ENCODE results near the gene NACC2. TPM values are rescaled to one million over a fixed set of nuclear protein-coding genes. Genes with fewer than 3 reads are reported as not detected.

NACC2 gene
- total RNA-seq, 1 donor from 2014 or later, result 3.7 TPM

- peak in 1 of 2 donors; percentile 18 for DNase-seq (ENCODE audit: low spot score in 2 of 2)
These were observed 35.0 kb downstream of the NACC2 start for GRCh38 chr9:136059851-136060670.

GRCh38 chr9:136059321-136059791 lies 35.7 kb downstream of the NACC2 start:
- DNase-seq (ENCODE audit: low spot score in 2 of 2) (peak in 1 of 2 donors; percentile 9), FAIRE-seq (no peak)

More at GRCh38 chr9:136059851-136060670, 35.0 kb downstream of the NACC2 start:
- no peak for FAIRE-seq

- FAIRE-seq (no peak), DNase-seq (ENCODE audit: low spot score in 2 of 2) (peak in 1 of 2 donors; percentile 4)
These were observed 36.2 kb downstream of the NACC2 start for GRCh38 chr9:136058801-136059302.

- DNase-seq (ENCODE audit: low spot score in 2 of 2) (peak in 1 of 2 donors; percentile 6), FAIRE-seq (no peak)
These were observed 37.0 kb downstream of the NACC2 start for GRCh38 chr9:136058084-136058483.

- FAIRE-seq (no peak), DNase-seq (ENCODE audit: low spot score in 2 of 2) (peak in 1 of 2 donors; percentile 20)
These were observed 37.6 kb downstream of the NACC2 start for GRCh38 chr9:136057236-136058081.

GRCh38 chr9:136056546-136057235 lies 38.4 kb downstream of the NACC2 start:
- FAIRE-seq (no peak), DNase-seq (ENCODE audit: low spot score in 2 of 2) (peak in 1 of 2 donors; percentile 5)

GRCh38 chr9:136055715-136056545 lies 39.2 kb downstream of the NACC2 start:
- DNase-seq (ENCODE audit: low spot score in 2 of 2), result no peak
- FAIRE-seq, result no peak

GRCh38 chr9:136054798-136055714 lies 40.0 kb downstream of the NACC2 start:
- no peak for DNase-seq (ENCODE audit: low spot score in 2 of 2)
- FAIRE-seq, result no peak

- DNase-seq (ENCODE audit: low spot score in 2 of 2) (peak in 1 of 2 donors; percentile 7), FAIRE-seq (no peak)
These were observed 40.9 kb downstream of the NACC2 start for GRCh38 chr9:136054146-136054545.

GRCh38 chr9:136053757-136054142 lies 41.3 kb downstream of the NACC2 start:
- FAIRE-seq, result no peak
- DNase-seq (ENCODE audit: low spot score in 2 of 2), result no peak

- DNase-seq (ENCODE audit: low spot score in 2 of 2), result no peak
- no peak for FAIRE-seq
These were observed 41.9 kb downstream of the NACC2 start for GRCh38 chr9:136052991-136053756.

GRCh38 chr9:136052472-136052880 lies 42.6 kb downstream of the NACC2 start:
- DNase-seq (ENCODE audit: low spot score in 2 of 2) (no peak), FAIRE-seq (no peak)

- FAIRE-seq (no peak), DNase-seq (ENCODE audit: low spot score in 2 of 2) (peak; percentile 70 to 84)
These were observed 43.1 kb downstream of the NACC2 start for GRCh38 chr9:136051837-136052471.

- DNase-seq (ENCODE audit: low spot score in 2 of 2) (peak; percentile 74 to 81), FAIRE-seq (no peak)
These were observed 43.6 kb downstream of the NACC2 start for GRCh38 chr9:136051453-136051836.

- no peak for DNase-seq (ENCODE audit: low spot score in 2 of 2)
- FAIRE-seq, result no peak
These were observed 44.2 kb downstream of the NACC2 start for GRCh38 chr9:136050701-136051452.

- no peak for DNase-seq (ENCODE audit: low spot score in 2 of 2)
- FAIRE-seq, result no peak
These were observed 44.8 kb downstream of the NACC2 start for GRCh38 chr9:136050266-136050700.
